SK-N-SH treated with all-trans-retinoic acid at 6 μM for 48 hours (cell line): ENCODE results near the gene AMBP.

Experiments
- ATAC-seq: fragments of 200-7000 bp; cut with Tn5 transposase; 3 replicates; pipeline ENCODE4 v1.9.1; 2020; ENCODE audit warnings: mild to moderate bottlenecking, moderate library complexity
- BACH2 ChIP-seq: fragments of 250-450 bp; sonication (Bioruptor Pico); IDR thresholded peaks from 2 replicates; pipeline ENCODE4 v1.9.0; 2021; ENCODE audit warnings: mild to moderate bottlenecking, borderline replicate concordance
- CSDC2 ChIP-seq: fragments of 250-450 bp; sonication (Bioruptor Pico); IDR thresholded peaks from 2 replicates; pipeline ENCODE4 v1.5.0; 2020; ENCODE audit warnings: mild to moderate bottlenecking, moderate library complexity
- ESRRG ChIP-seq: fragments of 250-450 bp; sonication (Bioruptor Pico); IDR thresholded peaks from 2 replicates; pipeline ENCODE4 v1.6.1; 2021; ENCODE audit warnings: mild to moderate bottlenecking
- OSR1 ChIP-seq: fragments of 250-450 bp; sonication (Bioruptor Pico); IDR thresholded peaks from 2 replicates; pipeline ENCODE4 v1.8.0; 2022; ENCODE audit warnings: moderate library complexity, mild to moderate bottlenecking, inconsistent platforms
- PATZ1 ChIP-seq: fragments of 250-450 bp; sonication (Bioruptor Pico); IDR thresholded peaks from 2 replicates; pipeline ENCODE4 v1.8.0; 2020; ENCODE audit warnings: mild to moderate bottlenecking, moderate library complexity, borderline replicate concordance
- POU6F1 ChIP-seq: fragments of 250-450 bp; sonication (Bioruptor Pico); IDR thresholded peaks from 2 replicates; pipeline ENCODE4 v1.8.0; 2021; ENCODE audit warnings: low read depth, mild to moderate bottlenecking, moderate library complexity, borderline replicate concordance
- RARB ChIP-seq: fragments of 250-450 bp; sonication (Bioruptor Pico); IDR thresholded peaks from 2 replicates; pipeline ENCODE4 v1.8.0; 2021; ENCODE audit warnings: mild to moderate bottlenecking, moderate library complexity
- SNAI2 ChIP-seq: fragments of 250-450 bp; sonication (Bioruptor Pico); IDR thresholded peaks from 2 replicates; pipeline ENCODE4 v1.5.0; 2020; ENCODE audit warnings: mild to moderate bottlenecking, moderate library complexity
- TCF4 ChIP-seq: fragments of 250-450 bp; sonication (Bioruptor Pico); IDR thresholded peaks from 2 replicates; pipeline ENCODE4 v1.8.0; 2021; ENCODE audit warnings: mild to moderate bottlenecking, moderate library complexity, borderline replicate concordance
- TOX ChIP-seq: fragments of 250-450 bp; sonication (Bioruptor Pico); IDR thresholded peaks from 2 replicates; pipeline ENCODE4 v1.8.0; 2021; ENCODE audit warnings: mild to moderate bottlenecking, moderate library complexity, borderline replicate concordance
- ZC3H10 ChIP-seq: fragments of 250-450 bp; sonication (Bioruptor Pico); IDR thresholded peaks from 2 replicates; pipeline ENCODE4 v1.5.1; 2021; ENCODE audit warnings: mild to moderate bottlenecking, moderate library complexity
- ZNF565 ChIP-seq: fragments of 450-650 bp; formaldehyde crosslinking; conservative IDR thresholded peaks from 2 replicates; pipeline ENCODE4 v1.5.0; 2020; ENCODE audit warnings: low read depth, mild to moderate bottlenecking, moderate library complexity
- ZNF70 ChIP-seq: fragments of 450-650 bp; formaldehyde crosslinking; IDR thresholded peaks from 2 replicates; pipeline ENCODE4 v1.5.0; 2020; ENCODE audit warnings: mild to moderate bottlenecking, moderate library complexity
- ZNF8 ChIP-seq: fragments of 450-650 bp; formaldehyde crosslinking; IDR thresholded peaks from 2 replicates; pipeline ENCODE4 v1.5.0; 2020; ENCODE audit warnings: mild to moderate bottlenecking, moderate library complexity
- TF ChIP-seq, protein P1 (sequence below): fragments of 250-450 bp; sonication (Bioruptor Pico); IDR thresholded peaks from 2 replicates; pipeline ENCODE4 v1.5.0; 2020; ENCODE audit warnings: mild to moderate bottlenecking, moderate library complexity
- TF ChIP-seq, protein P2 (sequence below): fragments of 250-450 bp; sonication (Bioruptor Pico); IDR thresholded peaks from 2 replicates; pipeline ENCODE4 v1.5.1; 2021; ENCODE audit warnings: mild to moderate bottlenecking, moderate library complexity

Gene AMBP

DNA sequence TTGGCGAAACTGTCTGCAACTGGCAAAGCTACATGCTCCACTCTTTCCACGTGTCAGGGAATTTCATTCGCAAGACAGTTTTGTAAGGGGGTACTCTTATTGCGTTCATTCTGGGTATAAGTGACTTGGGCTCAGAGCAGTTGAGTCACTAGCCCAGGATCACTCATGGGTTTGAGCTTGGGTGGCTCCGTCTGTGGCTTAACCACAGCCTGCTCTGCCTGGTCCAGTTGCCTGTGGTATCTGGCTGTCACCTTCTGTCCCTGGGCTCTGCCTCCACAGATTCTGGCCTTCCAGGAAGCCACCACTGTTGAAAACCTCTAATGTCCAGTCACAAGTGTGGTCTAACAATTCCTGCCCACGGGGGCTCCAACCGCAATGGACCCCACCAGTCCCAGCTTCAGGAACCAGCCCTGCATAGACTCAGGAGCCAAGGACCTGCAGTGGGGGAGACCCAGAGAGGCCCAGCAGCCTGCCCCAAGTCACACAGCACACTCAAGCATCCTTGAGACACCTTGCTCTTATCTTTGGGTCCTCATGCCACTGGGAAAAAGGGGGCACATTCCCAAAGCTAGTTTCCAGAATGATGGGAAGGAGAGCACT is 10.6 kb upstream of the AMBP start:
- ATAC-seq: no peak
- TF ChIP-seq TCF4 (CRISPR knock-in tag): no peak
- TF ChIP-seq ZNF565 (CRISPR knock-in tag): no peak
- no peak for TF ChIP-seq PATZ1 (CRISPR knock-in tag)
- no peak for TF ChIP-seq OSR1 (CRISPR knock-in tag)
- TF ChIP-seq, all 23 proteins: peak for 0

DNA sequence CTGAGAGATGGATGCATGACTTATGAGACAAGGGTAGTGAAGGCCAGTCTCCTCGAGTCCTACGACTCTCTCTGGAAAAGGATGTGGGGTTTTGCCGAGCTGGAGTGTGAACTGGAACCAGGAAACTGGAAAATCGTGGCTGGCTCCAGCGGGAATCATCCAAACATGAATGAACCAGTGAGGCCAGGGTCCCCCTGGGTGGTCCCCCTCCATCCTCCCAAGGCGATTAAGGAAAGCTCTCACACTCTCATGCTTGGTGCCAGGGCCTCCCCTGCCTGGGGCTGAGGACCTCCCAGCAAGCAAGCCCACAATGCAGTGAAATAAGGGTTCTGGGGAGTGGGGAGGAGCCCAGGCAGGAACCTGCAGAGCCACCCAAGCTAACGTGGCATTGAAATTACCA is 9.6 kb upstream of the AMBP start:
- ATAC-seq: no peak
- TF ChIP-seq ZC3H10 (CRISPR knock-in tag): no peak
- no peak for TF ChIP-seq RARB
- TF ChIP-seq ZNF565 (CRISPR knock-in tag): no peak
- TF ChIP-seq TCF4 (CRISPR knock-in tag): no peak
- TF ChIP-seq POU6F1: no peak

GRCh38 chr9:114086607-114087006 is 8.5 kb upstream of the AMBP start:
- TF ChIP-seq SNAI2 (CRISPR knock-in tag): no peak
- no peak for TF ChIP-seq ZC3H10 (CRISPR knock-in tag)
- no peak for TF ChIP-seq OSR1 (CRISPR knock-in tag)
- no peak for TF ChIP-seq ZNF8
- no peak for TF ChIP-seq BACH2 (CRISPR knock-in tag)
- no peak for TF ChIP-seq ZNF70
- TF ChIP-seq TOX (CRISPR knock-in tag): no peak
- TF ChIP-seq, protein P1, sequence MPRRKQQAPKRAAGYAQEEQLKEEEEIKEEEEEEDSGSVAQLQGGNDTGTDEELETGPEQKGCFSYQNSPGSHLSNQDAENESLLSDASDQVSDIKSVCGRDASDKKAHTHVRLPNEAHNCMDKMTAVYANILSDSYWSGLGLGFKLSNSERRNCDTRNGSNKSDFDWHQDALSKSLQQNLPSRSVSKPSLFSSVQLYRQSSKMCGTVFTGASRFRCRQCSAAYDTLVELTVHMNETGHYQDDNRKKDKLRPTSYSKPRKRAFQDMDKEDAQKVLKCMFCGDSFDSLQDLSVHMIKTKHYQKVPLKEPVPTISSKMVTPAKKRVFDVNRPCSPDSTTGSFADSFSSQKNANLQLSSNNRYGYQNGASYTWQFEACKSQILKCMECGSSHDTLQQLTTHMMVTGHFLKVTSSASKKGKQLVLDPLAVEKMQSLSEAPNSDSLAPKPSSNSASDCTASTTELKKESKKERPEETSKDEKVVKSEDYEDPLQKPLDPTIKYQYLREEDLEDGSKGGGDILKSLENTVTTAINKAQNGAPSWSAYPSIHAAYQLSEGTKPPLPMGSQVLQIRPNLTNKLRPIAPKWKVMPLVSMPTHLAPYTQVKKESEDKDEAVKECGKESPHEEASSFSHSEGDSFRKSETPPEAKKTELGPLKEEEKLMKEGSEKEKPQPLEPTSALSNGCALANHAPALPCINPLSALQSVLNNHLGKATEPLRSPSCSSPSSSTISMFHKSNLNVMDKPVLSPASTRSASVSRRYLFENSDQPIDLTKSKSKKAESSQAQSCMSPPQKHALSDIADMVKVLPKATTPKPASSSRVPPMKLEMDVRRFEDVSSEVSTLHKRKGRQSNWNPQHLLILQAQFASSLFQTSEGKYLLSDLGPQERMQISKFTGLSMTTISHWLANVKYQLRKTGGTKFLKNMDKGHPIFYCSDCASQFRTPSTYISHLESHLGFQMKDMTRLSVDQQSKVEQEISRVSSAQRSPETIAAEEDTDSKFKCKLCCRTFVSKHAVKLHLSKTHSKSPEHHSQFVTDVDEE (CRISPR knock-in tag): no peak

DNA sequence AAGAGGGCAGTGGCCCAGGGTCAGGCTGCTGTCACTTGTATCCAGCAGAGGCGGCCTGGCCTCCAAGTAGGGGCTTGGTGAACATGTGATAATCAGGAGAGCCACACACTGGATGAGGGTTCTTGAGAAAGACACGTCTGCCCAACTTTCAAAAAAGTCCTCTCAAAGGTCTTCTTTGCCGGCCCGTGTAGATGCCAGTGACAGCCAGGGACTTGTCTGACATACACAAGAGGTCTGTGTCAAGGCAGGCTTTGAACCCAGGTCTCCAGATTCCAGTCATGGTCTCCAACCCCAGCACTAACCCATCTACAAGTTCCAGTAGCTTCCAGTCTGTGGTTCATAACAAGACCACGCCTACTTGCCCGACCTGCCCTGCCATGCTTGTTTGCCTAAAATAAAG is 7.9 kb upstream of the AMBP start:
- no peak for ATAC-seq
- TF ChIP-seq PATZ1 (CRISPR knock-in tag) (no peak), OSR1 (CRISPR knock-in tag) (no peak), ZC3H10 (CRISPR knock-in tag) (no peak)

More at GRCh38 chr9:114086607-114087006, 8.5 kb upstream of the AMBP start:
- ATAC-seq: no peak

DNA sequence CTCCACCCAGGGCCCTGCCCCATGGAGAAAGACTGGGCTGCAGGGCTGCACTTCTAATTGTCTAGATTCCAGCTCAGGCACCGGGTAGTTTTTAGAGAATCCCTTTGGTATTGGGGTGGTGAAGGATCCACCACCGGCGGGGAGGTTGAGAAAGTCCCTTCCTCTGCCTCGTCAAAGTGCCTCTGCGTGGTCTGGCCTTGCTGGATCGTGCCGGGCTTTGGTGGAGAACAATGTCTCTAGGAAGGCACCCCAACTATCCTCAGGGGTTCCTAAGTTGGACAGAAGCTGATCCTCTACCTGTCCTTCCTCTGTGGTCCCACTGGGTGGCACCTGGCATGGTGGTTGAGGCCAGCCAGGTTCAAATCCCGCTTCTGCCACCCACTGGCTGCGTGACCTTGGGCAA is 7.3 kb upstream of the AMBP start:
- no peak for ATAC-seq
- no peak for TF ChIP-seq ESRRG (CRISPR knock-in tag)

- TF ChIP-seq ZNF8 (no peak), POU6F1 (no peak), TOX (CRISPR knock-in tag) (no peak), CSDC2 (CRISPR knock-in tag) (no peak)
- TF ChIP-seq, protein P2, sequence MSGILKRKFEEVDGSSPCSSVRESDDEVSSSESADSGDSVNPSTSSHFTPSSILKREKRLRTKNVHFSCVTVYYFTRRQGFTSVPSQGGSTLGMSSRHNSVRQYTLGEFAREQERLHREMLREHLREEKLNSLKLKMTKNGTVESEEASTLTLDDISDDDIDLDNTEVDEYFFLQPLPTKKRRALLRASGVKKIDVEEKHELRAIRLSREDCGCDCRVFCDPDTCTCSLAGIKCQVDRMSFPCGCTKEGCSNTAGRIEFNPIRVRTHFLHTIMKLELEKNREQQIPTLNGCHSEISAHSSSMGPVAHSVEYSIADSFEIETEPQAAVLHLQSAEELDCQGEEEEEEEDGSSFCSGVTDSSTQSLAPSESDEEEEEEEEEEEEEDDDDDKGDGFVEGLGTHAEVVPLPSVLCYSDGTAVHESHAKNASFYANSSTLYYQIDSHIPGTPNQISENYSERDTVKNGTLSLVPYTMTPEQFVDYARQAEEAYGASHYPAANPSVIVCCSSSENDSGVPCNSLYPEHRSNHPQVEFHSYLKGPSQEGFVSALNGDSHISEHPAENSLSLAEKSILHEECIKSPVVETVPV: no peak
- no peak for ATAC-seq
Measured at GRCh38 chr9:114084282-114085073, 6.4 kb upstream of the AMBP start.
